Thyroid gland (tissue), 4 donors: ENCODE results near the gene STEAP4. TPM values are rescaled to one million over a fixed set of nuclear protein-coding genes. Genes with fewer than 3 reads are reported as not detected.
A peak's percentile ranks its signal among the peaks of the same experiment; 100 is the strongest.

ENCODE experiments used
- DNase-seq, 2 donors: peaks; one replicate each; pipeline ENCODE4 v3.0.0-alpha.2; 2019
- H3K27ac ChIP-seq, 3 donors: fragments of 200-600 bp; sonication (generic); 1 replicate in 2 of 3; 2 replicates in 1 of 3; pipeline ENCODE4 v1.5.1; 2016 to 2019; ENCODE audit warnings: mild to moderate bottlenecking in 1 of 3, moderate library complexity in 1 of 3
- H3K27me3 ChIP-seq: fragments of 200-600 bp; sonication (generic); one replicate; pipeline ENCODE4 v1.5.1; 2019
- H3K36me3 ChIP-seq, 2 donors: fragments of 200-600 bp; sonication (generic); one replicate each; pipeline ENCODE4 v1.5.1; 2016 to 2019
- H3K4me1 ChIP-seq, 2 donors: fragments of 200-600 bp; sonication (generic); one replicate each; pipeline ENCODE4 v1.5.1; 2017 to 2019
- H3K4me3 ChIP-seq, 3 donors: fragments of 200-600 bp; sonication (generic); replicated peaks in 1 of 3; 1 replicate in 2 of 3; 2 replicates in 1 of 3; pipeline ENCODE4 v1.5.1; 2016; ENCODE audit warnings: mild to moderate bottlenecking in 1 of 3
- H3K9me3 ChIP-seq: fragments of 200-600 bp; sonication (generic); one replicate; pipeline ENCODE4 v1.5.1; 2017
- POLR2A ChIP-seq, 2 donors: fragments of 450-650 bp; IDR thresholded peaks; one replicate each; pipeline ENCODE4 v1.6.1; 2017; ENCODE audit warnings: antibody characterized with exemption in 2 of 2, mild to moderate bottlenecking in 2 of 2, moderate library complexity in 1 of 2
- WGBS, 2 donors: methylation state at CpG; one replicate each; pipeline ENCODE4 v1.1.5; 2017; 5-methylcytosine and 5-hydroxymethylcytosine counted together
- intact Hi-C: fragments of 100-400 bp; cut with DNase I; formaldehyde crosslinking; loops from one replicate; pipeline ENCODE4 v1.15.1; 2023
- total RNA-seq, 4 donors: library from RNA; depleted of rRNA; stranded (reverse); fragments of >200 nt; gene quantifications; one replicate each; pipeline ENCODE4 v1.2.3, GENCODE V29; 2016
- TF ChIP-seq, protein P1 (sequence below), 6 experiments: fragments of 200-600 bp in 3 of 6; fragments of 450-650 bp in 3 of 6; sonication (generic) in 3 of 6; IDR thresholded peaks; one replicate each; pipeline ENCODE4 v1.5.1; 2016 to 2019; ENCODE audit warnings: antibody characterized with exemption in 6 of 6, mild to moderate bottlenecking in 2 of 6, inconsistent platforms in 1 of 6, moderate library complexity in 1 of 6

STEAP4 gene
- total RNA-seq, 4 donors from 2014 or later = 34.3 to 162 (median 61.8) TPM

DNA sequence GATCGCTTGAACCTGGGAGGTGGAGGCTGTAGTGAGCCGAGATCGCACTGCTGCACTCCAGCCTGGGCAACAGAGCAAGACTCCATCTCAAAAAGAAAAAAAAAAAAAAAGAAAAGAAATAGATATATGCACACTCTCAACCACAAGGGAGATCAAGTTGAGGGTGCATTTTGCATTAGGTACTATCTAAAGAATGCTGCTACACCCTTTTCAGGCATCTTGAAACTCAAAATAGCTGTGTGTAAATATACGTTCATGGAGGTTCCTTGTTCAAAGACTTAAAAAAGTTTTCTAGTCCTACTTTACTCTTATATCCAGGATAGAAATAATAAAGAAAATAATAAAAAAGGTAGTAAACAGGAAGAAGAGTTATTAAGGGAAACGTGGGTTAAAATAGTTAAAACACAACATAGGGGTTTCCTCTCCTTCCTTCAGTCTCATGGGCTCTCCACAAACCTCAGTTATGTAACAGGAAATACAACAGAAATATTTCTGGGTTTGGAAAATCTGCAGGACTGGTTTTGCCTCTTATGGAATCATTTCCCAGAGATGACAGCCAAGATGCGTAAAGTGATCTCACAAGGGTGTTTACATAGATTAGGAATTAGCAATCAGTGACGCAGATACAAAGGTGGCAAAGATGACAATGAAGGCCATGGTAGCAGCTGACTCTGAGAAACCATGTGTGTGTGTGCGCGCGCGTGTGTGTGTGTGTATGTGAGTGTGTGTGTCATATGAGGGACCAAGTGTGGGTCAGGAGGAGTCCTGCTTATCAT is 15.1 kb downstream of the STEAP4 start:
- H3K9me3 ChIP-seq = no peaks in the 10 kb centered on the region
- H3K27me3 ChIP-seq = no peaks in the 10 kb centered on the region
- DNase-seq = no peak
- 82 to 83% methylated on average over 11 of the region's 11 CpGs for WGBS, 2 donors
- H3K4me1 ChIP-seq = peaks cover 0 to 3% of the 10 kb centered on the region in 2 donors
- H3K4me3 ChIP-seq = no peak overlapping the region
- TF ChIP-seq, protein P1, sequence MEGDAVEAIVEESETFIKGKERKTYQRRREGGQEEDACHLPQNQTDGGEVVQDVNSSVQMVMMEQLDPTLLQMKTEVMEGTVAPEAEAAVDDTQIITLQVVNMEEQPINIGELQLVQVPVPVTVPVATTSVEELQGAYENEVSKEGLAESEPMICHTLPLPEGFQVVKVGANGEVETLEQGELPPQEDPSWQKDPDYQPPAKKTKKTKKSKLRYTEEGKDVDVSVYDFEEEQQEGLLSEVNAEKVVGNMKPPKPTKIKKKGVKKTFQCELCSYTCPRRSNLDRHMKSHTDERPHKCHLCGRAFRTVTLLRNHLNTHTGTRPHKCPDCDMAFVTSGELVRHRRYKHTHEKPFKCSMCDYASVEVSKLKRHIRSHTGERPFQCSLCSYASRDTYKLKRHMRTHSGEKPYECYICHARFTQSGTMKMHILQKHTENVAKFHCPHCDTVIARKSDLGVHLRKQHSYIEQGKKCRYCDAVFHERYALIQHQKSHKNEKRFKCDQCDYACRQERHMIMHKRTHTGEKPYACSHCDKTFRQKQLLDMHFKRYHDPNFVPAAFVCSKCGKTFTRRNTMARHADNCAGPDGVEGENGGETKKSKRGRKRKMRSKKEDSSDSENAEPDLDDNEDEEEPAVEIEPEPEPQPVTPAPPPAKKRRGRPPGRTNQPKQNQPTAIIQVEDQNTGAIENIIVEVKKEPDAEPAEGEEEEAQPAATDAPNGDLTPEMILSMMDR (IDR thresholded peaks at IDR 0.05) = no peak
- no peak for TF ChIP-seq POLR2A (IDR thresholded peaks at IDR 0.05)
- peak overlapping the region in 1 of 3 donors; percentile 14 for H3K27ac ChIP-seq
- intact Hi-C loops = no loop called here
- H3K36me3 ChIP-seq = no peaks in the 10 kb centered on the region

DNA sequence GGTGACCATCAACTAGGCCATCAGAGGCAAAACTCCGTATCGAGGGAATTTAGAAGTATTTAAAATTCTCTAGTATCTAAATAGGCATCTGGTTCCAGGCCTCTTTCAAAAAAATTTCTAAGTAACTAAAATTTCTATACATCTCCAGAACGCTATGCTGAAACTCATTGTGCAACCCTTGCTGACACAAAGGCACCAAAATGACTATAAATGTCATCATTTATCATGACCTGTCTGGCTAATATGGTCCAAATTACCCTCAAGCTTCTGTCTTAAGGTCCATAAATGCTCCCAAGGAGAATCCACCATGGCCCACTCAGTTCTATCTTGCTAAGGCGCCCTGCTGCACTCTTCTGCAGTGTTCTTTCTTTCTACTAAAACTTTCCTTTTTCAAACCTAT is 16.2 kb downstream of the STEAP4 start:
- intact Hi-C loops = no loop called here

DNA sequence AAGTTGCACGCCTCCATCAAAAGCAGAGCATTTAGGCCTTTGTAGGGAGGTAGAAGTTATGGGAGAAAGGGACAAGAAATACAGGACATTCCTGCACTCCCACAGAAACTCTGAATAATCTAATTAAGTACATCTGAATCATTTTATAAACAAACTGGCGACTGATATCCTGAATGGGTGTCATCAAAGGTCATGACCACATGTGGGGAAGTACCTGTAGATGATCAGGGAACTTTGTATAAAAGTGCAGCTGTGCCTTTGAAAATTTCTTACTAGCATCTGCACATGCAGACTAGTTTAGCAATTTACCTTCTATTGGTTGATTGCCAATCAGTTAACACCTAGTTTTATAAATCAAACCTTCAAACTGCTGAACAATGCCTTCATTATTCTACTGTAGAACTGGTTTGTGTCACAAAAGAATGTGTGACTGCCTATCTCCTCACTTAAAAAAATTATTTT is 17.1 kb downstream of the STEAP4 start:
- Histone ChIP-seq H3K4me1 (peaks cover 0 to 3% of the 10 kb centered on the region in 2 donors), H3K36me3 (no peaks in the 10 kb centered on the region), H3K4me3 (no peak overlapping the region), H3K9me3 (no peaks in the 10 kb centered on the region), H3K27me3 (no peaks in the 10 kb centered on the region), H3K27ac (no peak overlapping the region)
- WGBS, 2 donors = 82 to 83% methylated on average over 2 of the region's 2 CpGs
- no peak for DNase-seq
- no peak for TF ChIP-seq POLR2A (IDR thresholded peaks at IDR 0.05)
- intact Hi-C loops = no loop called here

More for the DNA sequence above, 16.2 kb downstream of the STEAP4 start:
- Histone ChIP-seq H3K36me3 (no peaks in the 10 kb centered on the region), H3K27me3 (no peaks in the 10 kb centered on the region), H3K9me3 (no peaks in the 10 kb centered on the region), H3K4me3 (no peak overlapping the region), H3K27ac (no peak overlapping the region), H3K4me1 (peaks cover 0 to 3% of the 10 kb centered on the region in 2 donors)
- no peak for DNase-seq
- WGBS, 2 donors = 95 to 96% methylated on average over 4 of the region's 4 CpGs
- TF ChIP-seq, protein P1 (IDR thresholded peaks at IDR 0.05) = no peak
- TF ChIP-seq POLR2A (IDR thresholded peaks at IDR 0.05) = no peak

DNA sequence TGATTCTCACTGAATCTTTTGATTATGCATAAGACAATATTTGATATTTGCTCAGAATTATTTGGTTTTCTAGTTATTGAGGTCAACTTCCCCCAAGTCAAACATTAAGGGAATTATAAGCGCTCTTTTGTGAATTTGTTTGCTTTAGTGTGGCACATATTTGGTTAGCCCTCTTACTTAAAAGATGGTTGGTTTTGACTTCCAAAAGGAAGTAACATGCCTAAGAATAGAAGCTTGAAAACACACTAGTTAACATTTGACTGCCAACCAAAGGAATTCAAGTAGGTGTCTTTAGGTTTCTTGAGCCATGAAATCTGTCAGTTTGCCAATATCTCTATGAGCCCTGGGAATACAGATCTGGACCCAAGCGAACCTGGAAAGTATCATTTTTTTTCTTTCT is 24.9 kb downstream of the STEAP4 start:
- Histone ChIP-seq H3K27me3 (no peaks in the 10 kb centered on the region), H3K4me1 (peaks cover 7 to 15% of the 10 kb centered on the region in 2 donors), H3K36me3 (no peaks in the 10 kb centered on the region), H3K9me3 (no peaks in the 10 kb centered on the region), H3K4me3 (no peak overlapping the region), H3K27ac (peak overlapping the region in 1 of 3 donors; percentile 13)
- 23 to 32% methylated on average over 2 of the region's 2 CpGs for WGBS, 2 donors
- intact Hi-C loops = no loop called here
- no peak for DNase-seq
- TF ChIP-seq, protein P1 (IDR thresholded peaks at IDR 0.05) = no peak

DNA sequence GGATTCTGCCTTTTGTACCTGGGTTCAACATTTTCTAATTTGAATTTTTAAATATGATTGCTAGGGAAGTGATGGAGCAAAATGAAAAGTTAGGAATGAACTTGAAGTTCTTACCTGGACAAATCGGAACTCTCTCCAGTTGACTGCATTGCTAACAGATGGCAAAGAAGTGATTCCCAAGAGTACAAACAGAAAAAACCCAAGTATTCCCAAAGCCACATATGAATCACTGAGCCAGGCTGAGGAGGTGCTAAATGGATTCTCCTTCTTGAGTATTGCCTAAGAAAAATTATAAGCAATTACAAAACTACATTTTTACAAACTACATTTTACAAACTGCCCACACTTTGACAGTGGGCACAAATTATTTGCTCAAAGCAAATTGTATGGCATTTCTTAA is 25.9 kb downstream of the STEAP4 start:
- WGBS, 2 donors = 69 to 92% methylated on average over 1 of the region's 1 CpG
- intact Hi-C loops = no loop called here
- TF ChIP-seq, protein P1 (IDR thresholded peaks at IDR 0.05) = no peak

More for the DNA sequence above, 25.9 kb downstream of the STEAP4 start:
- Histone ChIP-seq H3K4me3 (no peak overlapping the region), H3K27me3 (no peaks in the 10 kb centered on the region), H3K4me1 (peaks cover 10 to 15% of the 10 kb centered on the region in 2 donors), H3K9me3 (no peaks in the 10 kb centered on the region), H3K36me3 (no peaks in the 10 kb centered on the region), H3K27ac (no peak overlapping the region)
- DNase-seq = no peak
